B cell (primary cell): ENCODE measurements around the gene GRIP1. TPM values are rescaled to one million over a fixed set of nuclear protein-coding genes. Genes with fewer than 3 reads are reported as not detected.

Experiments used
- ATAC-seq: fragments of 200-7000 bp; cut with Tn5 transposase; one replicate; pipeline ENCODE4 v1.10.0; 2021; ENCODE audit warnings: low read depth, mild to moderate bottlenecking, moderate number of reproducible peaks, moderate library complexity
- CTCF ChIA-PET: fragments of 350-600 bp; sonication (Branson Sonifier 250); formaldehyde crosslinking; loops from one replicate; lab custom pipeline; 2021; ENCODE audit warnings: antibody characterized with exemption, inconsistent platforms; lab: Charles Lee
- POLR2A ChIA-PET: fragments of 350-600 bp; sonication (Branson Sonifier 250); formaldehyde crosslinking; loops from one replicate; lab custom pipeline; 2021; ENCODE audit warnings: antibody characterized with exemption; lab: Charles Lee
- DNase-seq: peaks from one replicate; pipeline ENCODE4 v3.0.0; 2013
- H2AFZ ChIP-seq: 2 replicates; pipeline ENCODE4 v1.6.1; 2012; ENCODE audit warnings: mild to moderate bottlenecking, low read depth, low read length; ENCODE audit not compliant: insufficient read depth, poor library complexity, severe bottlenecking
- H3K27ac ChIP-seq, 2 donors: 1 replicate in 1 of 2; 2 replicates in 1 of 2; pipeline ENCODE4 v1.5.1; 2012 to 2013; ENCODE audit warnings: low read length in 2 of 2, mild to moderate bottlenecking in 2 of 2, moderate library complexity in 1 of 2
- H3K27me3 ChIP-seq, 4 experiments: fragments of 200-600 bp in 1 of 4; sonication (generic) in 1 of 4; replicated peaks in 1 of 4; 1 replicate in 2 of 4; 2 replicates in 2 of 4; pipeline versions ENCODE4 v1.6.1 to v1.7.0; 2013 to 2016; ENCODE audit warnings: low read length in 3 of 4, mild to moderate bottlenecking in 2 of 4, mixed read lengths in 1 of 4, moderate library complexity in 1 of 4; ENCODE audit not compliant: insufficient read depth in 4 of 4, control insufficient read depth in 3 of 4; ENCODE audit errors: control extremely low read depth in 1 of 4
- H3K36me3 ChIP-seq, 2 experiments: replicated peaks in 1 of 2; 1 replicate in 1 of 2; 2 replicates in 1 of 2; pipeline versions ENCODE4 v1.6.1 to v1.7.1; 2013; ENCODE audit warnings: low read length in 1 of 2; ENCODE audit not compliant: insufficient read depth in 2 of 2, control insufficient read depth in 1 of 2; ENCODE audit errors: control extremely low read depth in 1 of 2, extremely low read depth in 1 of 2
- H3K4me1 ChIP-seq, 2 donors: fragments of 200-600 bp in 1 of 2; sonication (generic) in 1 of 2; 1 replicate in 1 of 2; 2 replicates in 1 of 2; pipeline versions ENCODE4 v1.5.1 to v1.6.1; 2013 to 2017; ENCODE audit warnings: low read length in 2 of 2; ENCODE audit not compliant: control insufficient read depth in 2 of 2, insufficient read depth in 2 of 2
- H3K4me2 ChIP-seq: replicated peaks from 2 replicates; pipeline ENCODE3; 2012; ENCODE audit warnings: mild to moderate bottlenecking, low read depth, low read length; ENCODE audit not compliant: poor library complexity, severe bottlenecking
- H3K4me3 ChIP-seq, 5 experiments: fragments of 200-600 bp in 1 of 5; sonication (generic) in 1 of 5; 1 replicate in 3 of 5; 2 replicates in 2 of 5; pipeline versions ENCODE4 v1.5.1 to v1.7.0; 2011 to 2016; ENCODE audit warnings: low read length in 4 of 5, mild to moderate bottlenecking in 4 of 5, low read depth in 2 of 5, control low read depth in 1 of 5, moderate library complexity in 1 of 5; ENCODE audit not compliant: insufficient read depth in 1 of 5; ENCODE audit errors: control extremely low read depth in 1 of 5, extremely low read depth in 1 of 5
- H3K79me2 ChIP-seq: fragments of 200-600 bp; sonication (generic); one replicate; pipeline ENCODE4 v1.6.0; 2016; ENCODE audit warnings: low read length; ENCODE audit not compliant: control insufficient read depth, insufficient read depth
- H3K9ac ChIP-seq: fragments of 200-600 bp; sonication (generic); 2 replicates; pipeline ENCODE4 v1.6.1; 2017; ENCODE audit warnings: mild to moderate bottlenecking, low read length, moderate library complexity
- H3K9me3 ChIP-seq, 3 donors: one replicate each; pipeline versions ENCODE4 v1.6.1 to v1.7.1; 2013; ENCODE audit warnings: low read length in 2 of 3; ENCODE audit not compliant: control insufficient read depth in 2 of 3, insufficient read depth in 1 of 3; ENCODE audit errors: control extremely low read depth in 1 of 3
- H4K20me1 ChIP-seq: 2 replicates; pipeline ENCODE4 v1.6.0; 2012; ENCODE audit warnings: mild to moderate bottlenecking, low read length; ENCODE audit not compliant: insufficient read depth, control insufficient read depth, poor library complexity, severe bottlenecking
- H3K27ac Mint-ChIP-seq: one replicate; pipeline ENCODE4 v1.8.0; 2021; ENCODE audit warnings: mixed read lengths
- H3K27me3 Mint-ChIP-seq: one replicate; pipeline ENCODE4 v1.8.0; 2021; ENCODE audit warnings: mixed read lengths
- H3K4me1 Mint-ChIP-seq: one replicate; pipeline ENCODE4 v1.8.0; 2021; ENCODE audit warnings: mixed read lengths
- H3K4me3 Mint-ChIP-seq: one replicate; pipeline ENCODE4 v1.8.0; 2021; ENCODE audit warnings: mixed read lengths
- H3K9me3 Mint-ChIP-seq: one replicate; pipeline ENCODE4 v1.8.0; 2022; ENCODE audit warnings: mixed read lengths; ENCODE audit not compliant: insufficient read depth
- EZH2 ChIP-seq: IDR thresholded peaks from 2 replicates; pipeline ENCODE4 v1.6.1; 2012; ENCODE audit warnings: borderline replicate concordance, low read depth, mild to moderate bottlenecking, moderate library complexity, low read length; ENCODE audit not compliant: insufficient read depth, poor library complexity, severe bottlenecking
- WGBS: methylation state at CpG from one replicate; pipeline ENCODE4 v1.1.5; 2013; ENCODE audit warnings: missing lambda C conversion rate; ENCODE audit not compliant: insufficient coverage; 5-methylcytosine and 5-hydroxymethylcytosine counted together
- intact Hi-C: fragments of 100-400 bp; cut with micrococcal nuclease; formaldehyde crosslinking; loops from one replicate; pipeline ENCODE4 v1.10.0; 2022
- polyA plus RNA-seq: library from polyadenylated mRNA; depleted of rRNA; stranded (reverse); fragments of >200 nt; gene quantifications from 2 replicates; pipeline ENCODE4 v1.2.3, GENCODE V29; 2012
- total RNA-seq, 2 donors: library from RNA; stranded (reverse); fragments of 120-200 nt in 1 of 2; gene quantifications; 1 replicate in 1 of 2; 2 replicates in 1 of 2; pipeline versions ENCODE4 v1.2.3 to v1.2.4, GENCODE V29; 2013 to 2022
- TF ChIP-seq, protein P1 (sequence below): fragments of 200-600 bp; IDR thresholded peaks from one replicate; pipeline ENCODE4 v1.8.0; 2022; ENCODE audit warnings: antibody characterized with exemption, mild to moderate bottlenecking

The GRIP1 gene
- total and polyA plus RNA-seq, 2 donors (not counting 1 experiment from before 2014, with no cell fraction given), result 0.22 TPM; not detected in 1

DNA sequence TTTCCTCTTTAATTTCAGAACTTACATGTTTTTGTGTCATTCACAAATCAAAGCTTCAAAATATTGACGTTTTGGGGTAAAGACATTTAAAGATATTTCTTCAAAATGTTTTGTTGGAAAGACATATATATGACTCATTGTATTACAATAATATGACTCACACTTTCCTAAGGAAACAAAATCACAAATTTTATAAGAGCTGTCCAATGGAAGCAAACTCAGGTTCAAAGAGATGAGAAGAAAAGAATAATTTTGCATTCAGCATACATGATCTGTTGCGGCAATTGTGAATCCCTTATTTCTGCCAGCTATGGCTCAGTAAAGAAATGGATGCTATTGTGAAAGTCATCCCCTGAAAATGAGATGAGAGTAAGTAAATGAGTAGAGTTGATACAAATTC is 82.7 kb downstream of the GRIP1 start:
- no peaks in the 10 kb centered on the region for H3K27me3 ChIP-seq
- no peaks in the 10 kb centered on the region for H3K4me1 ChIP-seq
- no peak overlapping the region for H3K4me3 Mint-ChIP-seq
- no peaks in the 10 kb centered on the region for H3K27me3 Mint-ChIP-seq
- no peak for ATAC-seq
- DNase-seq, result no peak
- H3K36me3 ChIP-seq, result no peaks in the 10 kb centered on the region
- H3K9me3 Mint-ChIP-seq, result no peaks in the 10 kb centered on the region
- H3K27ac ChIP-seq, result no peak overlapping the region
- no peak overlapping the region for H3K27ac Mint-ChIP-seq
- H4K20me1 ChIP-seq, result no peaks in the 10 kb centered on the region
- intact Hi-C loops, result no loop called here
- no peak overlapping the region for H3K9ac ChIP-seq
- no peak overlapping the region for H2AFZ ChIP-seq
- no peak overlapping the region for H3K4me2 ChIP-seq
- ChIA-PET CTCF (no interaction called here), POLR2A (no interaction called here)
- H3K4me1 Mint-ChIP-seq, result peaks cover 24% of the 10 kb centered on the region
- H3K79me2 ChIP-seq, result no peaks in the 10 kb centered on the region
- no peak for TF ChIP-seq EZH2
- TF ChIP-seq, protein P1, sequence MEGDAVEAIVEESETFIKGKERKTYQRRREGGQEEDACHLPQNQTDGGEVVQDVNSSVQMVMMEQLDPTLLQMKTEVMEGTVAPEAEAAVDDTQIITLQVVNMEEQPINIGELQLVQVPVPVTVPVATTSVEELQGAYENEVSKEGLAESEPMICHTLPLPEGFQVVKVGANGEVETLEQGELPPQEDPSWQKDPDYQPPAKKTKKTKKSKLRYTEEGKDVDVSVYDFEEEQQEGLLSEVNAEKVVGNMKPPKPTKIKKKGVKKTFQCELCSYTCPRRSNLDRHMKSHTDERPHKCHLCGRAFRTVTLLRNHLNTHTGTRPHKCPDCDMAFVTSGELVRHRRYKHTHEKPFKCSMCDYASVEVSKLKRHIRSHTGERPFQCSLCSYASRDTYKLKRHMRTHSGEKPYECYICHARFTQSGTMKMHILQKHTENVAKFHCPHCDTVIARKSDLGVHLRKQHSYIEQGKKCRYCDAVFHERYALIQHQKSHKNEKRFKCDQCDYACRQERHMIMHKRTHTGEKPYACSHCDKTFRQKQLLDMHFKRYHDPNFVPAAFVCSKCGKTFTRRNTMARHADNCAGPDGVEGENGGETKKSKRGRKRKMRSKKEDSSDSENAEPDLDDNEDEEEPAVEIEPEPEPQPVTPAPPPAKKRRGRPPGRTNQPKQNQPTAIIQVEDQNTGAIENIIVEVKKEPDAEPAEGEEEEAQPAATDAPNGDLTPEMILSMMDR, result no peak
- no peaks in the 10 kb centered on the region for H3K9me3 ChIP-seq
- no CpG with 5 or more reads among the region's 2 CpGs for WGBS
- no peak overlapping the region for H3K4me3 ChIP-seq

DNA sequence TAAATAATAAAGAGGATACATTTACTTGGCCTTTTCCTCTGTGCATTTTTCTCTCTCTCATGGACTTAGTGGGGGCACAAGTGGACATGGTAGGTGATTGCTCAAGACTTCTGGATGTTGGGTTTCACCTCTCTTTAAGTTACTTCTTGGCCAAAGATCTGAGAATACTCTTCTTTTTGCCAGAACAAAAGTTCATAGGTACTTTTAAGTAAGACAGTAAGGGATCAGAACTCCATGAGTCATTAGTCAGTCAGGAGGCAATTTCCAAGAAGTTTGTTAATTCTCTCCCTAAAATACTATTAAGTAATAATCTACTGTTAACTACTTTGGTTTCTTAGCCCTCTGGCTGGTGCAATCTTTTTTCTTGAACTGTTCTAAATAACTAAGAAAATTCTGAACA is 84.2 kb downstream of the GRIP1 start:
- no peak overlapping the region for H3K4me3 ChIP-seq
- no peak overlapping the region for H3K27ac ChIP-seq
- Mint-ChIP-seq H3K27me3 (no peaks in the 10 kb centered on the region), H3K4me1 (peaks cover 19% of the 10 kb centered on the region), H3K27ac (no peak overlapping the region), H3K4me3 (no peak overlapping the region), H3K9me3 (no peaks in the 10 kb centered on the region)
- no peak overlapping the region for H3K4me2 ChIP-seq
- no peaks in the 10 kb centered on the region for H3K9me3 ChIP-seq
- ATAC-seq (no peak), DNase-seq (no peak)
- intact Hi-C loops, result no loop called here
- ChIA-PET CTCF (interaction anchor here (1.6 kb wide), 1 partner anchor 8 kb away, joined by 6 read pairs; no protein-coding TSS in a partner anchor), POLR2A (no interaction called here)
- H2AFZ ChIP-seq, result no peak overlapping the region
- no peaks in the 10 kb centered on the region for H3K79me2 ChIP-seq
- no peaks in the 10 kb centered on the region for H3K36me3 ChIP-seq
- H3K9ac ChIP-seq, result no peak overlapping the region
- H3K27me3 ChIP-seq, result no peaks in the 10 kb centered on the region
- H3K4me1 ChIP-seq, result no peaks in the 10 kb centered on the region
- H4K20me1 ChIP-seq, result no peaks in the 10 kb centered on the region
- TF ChIP-seq, protein P1, result no peak
- no peak for TF ChIP-seq EZH2
